ENCODE data around the gene KDM5A. TPM values are rescaled to one million over a fixed set of nuclear protein-coding genes. Genes with fewer than 3 reads are reported as not detected.

The KDM5A gene
- total RNA-seq, 1 donor, result 75.3 TPM

- no peaks in the 10 kb centered on the region for H3K4me1 ChIP-seq (ENCODE audit: insufficient read depth, low read length)
- no peak for TF ChIP-seq CTCF (IDR thresholded peaks at IDR 0.05; ENCODE audit: extremely low read depth, low read depth, low read length)
- no peak overlapping the region for H2AFZ ChIP-seq (ENCODE audit: low read length)
Measured at GRCh38 chr12:257521-258321, 131.4 kb downstream of the KDM5A start.

DNA sequence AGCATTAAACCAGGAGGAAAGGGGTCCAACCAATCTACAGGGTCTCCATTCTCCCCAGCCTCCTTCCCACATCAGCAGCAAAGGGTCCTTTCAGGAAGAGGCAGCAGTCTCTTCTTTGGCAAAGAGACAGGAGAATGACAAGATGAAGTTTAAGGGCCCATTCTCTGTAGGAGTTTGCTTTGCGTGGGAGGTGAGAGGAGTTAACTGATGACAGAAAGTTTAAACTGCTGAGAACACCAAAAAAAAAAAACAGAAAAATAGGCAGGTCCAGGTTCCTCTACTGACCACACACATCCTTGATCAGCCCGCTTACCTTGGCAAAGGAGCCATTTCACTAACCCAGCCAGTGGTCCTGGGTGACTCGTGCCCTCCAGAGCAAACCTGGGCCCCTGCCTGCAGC lies 132.2 kb downstream of the KDM5A start:
- TF ChIP-seq CTCF (IDR thresholded peaks at IDR 0.05; ENCODE audit: extremely low read depth, low read depth, low read length), result no peak
- H4K20me1 ChIP-seq (ENCODE audit: insufficient read depth, low read length), result no peaks in the 10 kb centered on the region
- H3K27ac ChIP-seq (ENCODE audit: low read depth, low read length), result no peak overlapping the region

More at GRCh38 chr12:257521-258321, 131.4 kb downstream of the KDM5A start:
- DNase-seq (ENCODE audit: insufficient read length, low spot score, missing footprints), result no peak
- Histone ChIP-seq H3K79me2 (ENCODE audit: insufficient read depth, low read length) (no peaks in the 10 kb centered on the region), H3K4me2 (ENCODE audit: insufficient read depth, low read length) (no peak overlapping the region), H3K4me3 (ENCODE audit: insufficient read depth, low read length) (no peak overlapping the region), H3K27ac (ENCODE audit: low read depth, low read length) (no peak overlapping the region), H4K20me1 (ENCODE audit: insufficient read depth, low read length) (no peaks in the 10 kb centered on the region), H3K9me3 (ENCODE audit: low read depth, low read length) (no peaks in the 10 kb centered on the region), H3K36me3 (ENCODE audit: insufficient read depth, low read length) (no peaks in the 10 kb centered on the region), H3K27me3 (ENCODE audit: insufficient read depth, low read length) (peaks cover 57% of the 10 kb centered on the region)

GRCh38 chr12:256225-256624 lies 132.9 kb downstream of the KDM5A start:
- Histone ChIP-seq H3K27me3 (ENCODE audit: insufficient read depth, low read length) (peaks cover 51% of the 10 kb centered on the region), H2AFZ (ENCODE audit: low read length) (no peak overlapping the region), H3K36me3 (ENCODE audit: insufficient read depth, low read length) (no peaks in the 10 kb centered on the region), H3K9me3 (ENCODE audit: low read depth, low read length) (no peaks in the 10 kb centered on the region), H3K4me3 (ENCODE audit: insufficient read depth, low read length) (no peak overlapping the region), H3K79me2 (ENCODE audit: insufficient read depth, low read length) (no peaks in the 10 kb centered on the region), H3K4me2 (ENCODE audit: insufficient read depth, low read length) (no peak overlapping the region), H3K4me1 (ENCODE audit: insufficient read depth, low read length) (no peaks in the 10 kb centered on the region), H4K20me1 (ENCODE audit: insufficient read depth, low read length) (no peaks in the 10 kb centered on the region), H3K27ac (ENCODE audit: low read depth, low read length) (no peak overlapping the region)
- DNase-seq (ENCODE audit: insufficient read length, low spot score, missing footprints), result no peak
- TF ChIP-seq CTCF (IDR thresholded peaks at IDR 0.05; ENCODE audit: extremely low read depth, low read depth, low read length), result no peak

More for the DNA sequence above, 132.2 kb downstream of the KDM5A start:
- Histone ChIP-seq H3K36me3 (ENCODE audit: insufficient read depth, low read length) (no peaks in the 10 kb centered on the region), H3K27me3 (ENCODE audit: insufficient read depth, low read length) (peaks cover 56% of the 10 kb centered on the region), H3K4me2 (ENCODE audit: insufficient read depth, low read length) (no peak overlapping the region), H3K9me3 (ENCODE audit: low read depth, low read length) (no peaks in the 10 kb centered on the region), H2AFZ (ENCODE audit: low read length) (no peak overlapping the region), H3K4me3 (ENCODE audit: insufficient read depth, low read length) (no peak overlapping the region), H3K79me2 (ENCODE audit: insufficient read depth, low read length) (no peaks in the 10 kb centered on the region), H3K4me1 (ENCODE audit: insufficient read depth, low read length) (no peaks in the 10 kb centered on the region)
- no peak for DNase-seq (ENCODE audit: insufficient read length, low spot score, missing footprints)

DNA sequence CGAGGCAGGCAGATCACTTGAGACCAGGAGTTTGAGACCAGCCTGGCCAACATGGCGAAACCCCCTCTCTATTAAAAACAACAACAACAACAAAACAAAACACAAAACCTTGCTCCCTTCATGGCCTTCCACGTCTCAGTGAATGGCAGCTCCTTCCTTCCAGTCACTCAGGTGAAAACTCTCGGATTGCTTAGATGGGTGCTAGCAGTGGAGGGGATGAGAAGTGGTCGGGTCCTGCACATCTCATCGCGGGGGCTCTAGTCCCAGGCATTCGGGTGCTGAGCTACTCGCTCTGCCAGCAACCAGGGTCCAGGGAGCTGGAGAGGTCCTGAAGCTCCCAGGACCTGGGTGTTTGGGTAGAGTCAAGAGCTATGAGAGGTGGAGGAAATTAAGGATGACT lies 134.2 kb downstream of the KDM5A start:
- H3K79me2 ChIP-seq (ENCODE audit: insufficient read depth, low read length), result no peaks in the 10 kb centered on the region
- DNase-seq (ENCODE audit: insufficient read length, low spot score, missing footprints), result no peak
- H2AFZ ChIP-seq (ENCODE audit: low read length), result no peak overlapping the region
- H3K27me3 ChIP-seq (ENCODE audit: insufficient read depth, low read length), result peaks cover 41% of the 10 kb centered on the region
- TF ChIP-seq CTCF (IDR thresholded peaks at IDR 0.05; ENCODE audit: extremely low read depth, low read depth, low read length), result no peak
- no peaks in the 10 kb centered on the region for H4K20me1 ChIP-seq (ENCODE audit: insufficient read depth, low read length)
- no peak overlapping the region for H3K4me2 ChIP-seq (ENCODE audit: insufficient read depth, low read length)
- no peaks in the 10 kb centered on the region for H3K36me3 ChIP-seq (ENCODE audit: insufficient read depth, low read length)
- H3K27ac ChIP-seq (ENCODE audit: low read depth, low read length), result no peak overlapping the region
- no peaks in the 10 kb centered on the region for H3K9me3 ChIP-seq (ENCODE audit: low read depth, low read length)
- no peak overlapping the region for H3K4me3 ChIP-seq (ENCODE audit: insufficient read depth, low read length)
- no peaks in the 10 kb centered on the region for H3K4me1 ChIP-seq (ENCODE audit: insufficient read depth, low read length)
